ENCODE measurements around the gene COPS4.

The COPS4 gene

DNA sequence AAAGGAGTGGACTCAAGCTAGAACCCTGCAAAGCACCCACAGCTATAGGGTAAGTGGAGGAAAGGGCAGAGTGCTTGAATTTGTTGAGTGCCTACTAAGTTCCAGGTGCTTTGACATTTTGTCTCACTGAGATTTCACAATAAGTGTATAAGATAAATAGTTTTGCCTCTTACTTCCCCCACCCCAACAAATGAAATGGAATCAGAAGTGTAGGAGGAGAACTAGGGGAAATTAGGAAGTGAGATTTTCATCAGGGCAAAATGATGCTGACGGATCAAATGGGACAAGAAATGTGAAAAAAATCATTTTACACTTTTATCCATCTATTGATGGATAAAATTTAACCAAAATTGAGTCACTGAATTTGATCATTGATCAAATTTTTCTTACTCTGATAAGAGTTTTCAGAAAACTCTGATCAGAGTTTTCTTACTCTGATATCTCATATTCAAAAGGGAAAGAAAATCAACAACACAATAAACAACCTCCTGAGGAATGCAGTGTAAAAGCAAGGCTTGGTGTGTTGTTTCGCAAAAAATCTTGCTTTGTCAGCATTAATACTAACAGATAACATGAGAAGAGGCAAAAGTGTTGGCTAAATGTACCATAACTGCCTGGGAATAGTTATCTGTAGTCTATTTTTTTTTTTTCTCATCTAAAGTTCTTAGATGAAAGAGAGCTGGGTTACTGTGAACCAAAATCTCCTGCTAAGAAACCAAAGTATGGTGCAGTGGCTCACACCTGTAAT is 54.6 kb downstream of the COPS4 start:
- Histone ChIP-seq H3K27ac (peak overlapping the region; percentile 24), H3K4me1 (ENCODE audit: control insufficient read depth in 1 of 2, insufficient read depth in 1 of 2, low read depth in 1 of 2, low read length in 1 of 2) (peaks cover 0 to 6% of the 10 kb centered on the region in 2 experiments), H3K4me3 (ENCODE audit: low read depth in 1 of 2, low read length in 1 of 2) (no peak overlapping the region), H3K36me3 (peaks cover 42% of the 10 kb centered on the region), H3K9me3 (no peaks in the 10 kb centered on the region), H3K27me3 (no peaks in the 10 kb centered on the region)
- TF ChIP-seq, protein P1, sequence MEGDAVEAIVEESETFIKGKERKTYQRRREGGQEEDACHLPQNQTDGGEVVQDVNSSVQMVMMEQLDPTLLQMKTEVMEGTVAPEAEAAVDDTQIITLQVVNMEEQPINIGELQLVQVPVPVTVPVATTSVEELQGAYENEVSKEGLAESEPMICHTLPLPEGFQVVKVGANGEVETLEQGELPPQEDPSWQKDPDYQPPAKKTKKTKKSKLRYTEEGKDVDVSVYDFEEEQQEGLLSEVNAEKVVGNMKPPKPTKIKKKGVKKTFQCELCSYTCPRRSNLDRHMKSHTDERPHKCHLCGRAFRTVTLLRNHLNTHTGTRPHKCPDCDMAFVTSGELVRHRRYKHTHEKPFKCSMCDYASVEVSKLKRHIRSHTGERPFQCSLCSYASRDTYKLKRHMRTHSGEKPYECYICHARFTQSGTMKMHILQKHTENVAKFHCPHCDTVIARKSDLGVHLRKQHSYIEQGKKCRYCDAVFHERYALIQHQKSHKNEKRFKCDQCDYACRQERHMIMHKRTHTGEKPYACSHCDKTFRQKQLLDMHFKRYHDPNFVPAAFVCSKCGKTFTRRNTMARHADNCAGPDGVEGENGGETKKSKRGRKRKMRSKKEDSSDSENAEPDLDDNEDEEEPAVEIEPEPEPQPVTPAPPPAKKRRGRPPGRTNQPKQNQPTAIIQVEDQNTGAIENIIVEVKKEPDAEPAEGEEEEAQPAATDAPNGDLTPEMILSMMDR (IDR thresholded peaks at IDR 0.05) = no peak

DNA sequence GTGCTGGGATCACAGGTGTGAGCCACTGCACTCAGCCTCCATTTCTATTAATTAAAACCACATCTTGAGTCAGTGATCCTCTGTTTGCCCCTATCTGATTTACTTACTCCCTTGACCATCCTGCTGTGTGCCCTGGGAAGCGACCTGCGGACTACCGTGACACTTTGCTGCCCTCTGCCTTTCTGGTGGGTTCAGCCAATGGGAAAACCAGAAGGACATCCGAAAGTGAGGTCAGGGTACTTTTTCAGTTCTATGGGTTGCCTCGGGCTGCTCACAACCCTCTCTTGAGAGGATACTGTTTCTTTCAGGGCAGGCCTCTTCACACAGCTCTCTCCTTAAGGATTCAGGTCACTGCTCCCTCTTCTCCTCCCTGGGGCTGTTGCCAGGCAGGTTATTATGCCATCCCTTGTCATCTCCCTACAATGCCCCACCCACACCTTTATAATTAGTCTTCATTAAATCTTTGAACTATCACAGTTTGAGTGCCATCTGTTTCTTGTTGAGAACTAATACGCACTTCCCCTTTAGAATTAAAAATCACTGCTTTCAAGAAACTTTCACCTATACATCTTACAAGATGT is 58.2 kb downstream of the COPS4 start:
- Histone ChIP-seq H3K27me3 (no peaks in the 10 kb centered on the region), H3K4me1 (ENCODE audit: control insufficient read depth in 1 of 2, insufficient read depth in 1 of 2, low read depth in 1 of 2, low read length in 1 of 2) (no peaks in the 10 kb centered on the region), H3K9me3 (no peaks in the 10 kb centered on the region), H3K4me3 (ENCODE audit: low read depth in 1 of 2, low read length in 1 of 2) (no peak overlapping the region), H3K27ac (peak overlapping the region; percentile 39), H3K36me3 (peaks cover 46% of the 10 kb centered on the region)
- TF ChIP-seq, protein P1 (IDR thresholded peaks at IDR 0.05) = no peak

DNA sequence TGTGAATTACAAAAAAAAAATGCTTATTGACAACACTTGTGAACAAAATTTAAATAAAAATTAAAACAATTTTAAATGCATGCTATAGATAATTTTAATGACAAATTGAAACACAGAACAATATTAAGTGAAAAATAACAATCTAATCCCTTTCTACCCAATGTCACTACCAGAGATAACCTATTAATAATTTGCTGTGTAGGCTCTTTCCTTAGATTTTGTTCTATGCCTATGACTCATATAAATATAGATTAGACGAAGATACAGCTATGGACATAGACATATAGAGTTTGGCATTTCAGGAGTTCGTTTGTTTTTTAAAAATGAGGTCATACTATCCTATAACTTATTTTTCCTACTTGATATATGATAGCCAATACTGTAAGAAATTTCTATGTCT is 61.4 kb downstream of the COPS4 start:
- Histone ChIP-seq H3K4me3 (ENCODE audit: low read depth in 1 of 2, low read length in 1 of 2) (no peak overlapping the region), H3K27me3 (no peaks in the 10 kb centered on the region), H3K4me1 (ENCODE audit: control insufficient read depth in 1 of 2, insufficient read depth in 1 of 2, low read depth in 1 of 2, low read length in 1 of 2) (no peaks in the 10 kb centered on the region), H3K9me3 (no peaks in the 10 kb centered on the region), H3K27ac (no peak overlapping the region), H3K36me3 (peaks cover 26% of the 10 kb centered on the region)
- TF ChIP-seq, protein P1 (IDR thresholded peaks at IDR 0.05) = no peak

DNA sequence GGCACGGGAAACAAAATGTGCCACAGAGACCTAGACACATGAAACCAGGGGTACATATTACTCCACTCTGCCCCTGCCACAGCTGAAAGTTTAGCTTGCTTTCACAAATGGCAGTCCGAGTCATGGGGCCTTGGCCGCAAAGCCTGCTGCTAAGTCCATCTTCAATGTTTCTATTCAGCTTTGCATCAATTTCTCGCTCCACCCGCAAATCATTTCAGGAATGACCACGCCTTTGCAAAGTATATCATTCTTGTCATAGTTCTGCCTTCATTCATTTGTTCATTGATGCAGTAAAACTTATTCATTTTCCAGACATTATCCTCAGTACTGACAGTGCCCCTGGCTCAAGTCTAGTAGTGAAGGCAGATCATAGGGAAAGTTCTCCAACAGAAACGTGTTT is 70.0 kb downstream of the COPS4 start:
- TF ChIP-seq, protein P1 (IDR thresholded peaks at IDR 0.05) = no peak
- Histone ChIP-seq H3K27ac (peak overlapping the region; percentile 36), H3K4me1 (ENCODE audit: control insufficient read depth in 1 of 2, insufficient read depth in 1 of 2, low read depth in 1 of 2, low read length in 1 of 2) (peaks cover 18% of the 10 kb centered on the region in 2 experiments), H3K4me3 (ENCODE audit: low read depth in 1 of 2, low read length in 1 of 2) (no peak overlapping the region), H3K36me3 (peaks cover 16% of the 10 kb centered on the region), H3K27me3 (no peaks in the 10 kb centered on the region), H3K9me3 (no peaks in the 10 kb centered on the region)

DNA sequence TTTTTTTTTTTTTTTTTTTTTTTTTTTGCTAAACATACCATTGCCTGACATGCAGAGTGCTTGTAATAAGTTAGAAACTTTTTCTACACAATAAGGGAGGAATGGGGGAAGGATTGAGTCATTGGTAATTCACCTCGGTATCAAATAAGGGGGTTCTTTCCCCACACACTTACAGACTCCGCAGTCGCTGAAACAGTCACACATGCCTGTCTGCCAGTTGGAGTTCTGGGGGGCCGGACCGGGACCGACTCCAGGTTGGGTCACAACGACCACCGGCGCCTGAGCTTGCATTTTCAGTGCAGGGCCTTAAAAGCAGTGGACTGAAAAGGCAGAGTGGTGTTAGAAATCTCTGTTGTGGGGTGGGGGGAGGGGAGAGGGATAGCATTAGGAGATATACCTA is 72.6 kb downstream of the COPS4 start:
- Histone ChIP-seq H3K9me3 (no peaks in the 10 kb centered on the region), H3K4me1 (ENCODE audit: control insufficient read depth in 1 of 2, insufficient read depth in 1 of 2, low read depth in 1 of 2, low read length in 1 of 2) (peaks cover 41 to 44% of the 10 kb centered on the region in 2 experiments), H3K27ac (no peak overlapping the region), H3K27me3 (no peaks in the 10 kb centered on the region), H3K4me3 (ENCODE audit: low read depth in 1 of 2, low read length in 1 of 2) (no peak overlapping the region), H3K36me3 (peaks cover 16% of the 10 kb centered on the region)
- TF ChIP-seq, protein P1 (IDR thresholded peaks at IDR 0.05) = no peak

All from neutrophil (primary cell).